ENCODE measurements around the gene RUNX2. TPM values are rescaled to one million over a fixed set of nuclear protein-coding genes. Genes with fewer than 3 reads are reported as not detected.

The RUNX2 gene
- polyA plus RNA-seq, 1 of the 3 experiments (the other 2 are of a cell fraction) = 4.4 TPM

- no peak overlapping the region for H3K27ac ChIP-seq (ENCODE audit: low read depth in 2 of 2, low read length in 1 of 2)
- no peak for TF ChIP-seq GABPA (IDR thresholded peaks at IDR 0.05; ENCODE audit: low read depth)
- TF ChIP-seq FOXJ3 (CRISPR knock-in tag; IDR thresholded peaks at IDR 0.05) = no peak
- no peak for TF ChIP-seq MXI1 (IDR thresholded peaks at IDR 0.05; ENCODE audit: low read depth, low read length)
- TF ChIP-seq JUND (IDR thresholded peaks at IDR 0.05) = no peak
- TF ChIP-seq CHD2 (IDR thresholded peaks at IDR 0.05; ENCODE audit: low read length, partially characterized antibody) = no peak
- TF ChIP-seq TCF12 (IDR thresholded peaks at IDR 0.05) = no peak
- no peak for TF ChIP-seq FOXM1 (IDR thresholded peaks at IDR 0.05; ENCODE audit: low read depth)
- no peak for TF ChIP-seq MEF2A (IDR thresholded peaks at IDR 0.05; ENCODE audit: borderline replicate concordance, low read depth)
- no peak for TF ChIP-seq CTCF (IDR thresholded peaks at IDR 0.05)
- TF ChIP-seq USF1 (IDR thresholded peaks at IDR 0.05; ENCODE audit: borderline replicate concordance, low read depth) = no peak
- no peak for TF ChIP-seq PBX3 (IDR thresholded peaks at IDR 0.05)
- no peak for TF ChIP-seq REST (IDR thresholded peaks at IDR 0.05; ENCODE audit: low read depth, low read length)
- no peak for TF ChIP-seq ELF1 (IDR thresholded peaks at IDR 0.05)
- H3K9me2 ChIP-seq = no peaks in the 10 kb centered on the region
- ChIA-PET POLR2A (no interaction called here), CTCF (interaction anchor here (1.2 kb wide), 1 partner anchor 1051 kb away, joined by 3 read pairs; no protein-coding TSS in a partner anchor)
- no peaks in the 10 kb centered on the region for H3K9me3 ChIP-seq
- no peak overlapping the region for H3K4me2 ChIP-seq
- no peak overlapping the region for H3K9ac ChIP-seq
- no peaks in the 10 kb centered on the region for H4K20me1 ChIP-seq (ENCODE audit: insufficient read depth)
- H3K79me2 ChIP-seq (ENCODE audit: insufficient read depth) = no peaks in the 10 kb centered on the region
- H3K27me3 ChIP-seq (ENCODE audit: insufficient read depth) = no peaks in the 10 kb centered on the region
- H3K4me1 ChIP-seq (ENCODE audit: control insufficient read depth in 1 of 2, insufficient read depth in 2 of 2, low read depth in 1 of 2, low read length in 1 of 2) = no peaks in the 10 kb centered on the region
- no peaks in the 10 kb centered on the region for H3K36me3 ChIP-seq (replicated peaks in 1 of 2; ENCODE audit: control insufficient read depth in 1 of 2, insufficient read depth in 2 of 2, low read length in 1 of 2)
- WGBS (ENCODE audit: low lambda C conversion rate) = 25% methylated on average over 2 of the region's 2 CpGs
- no peak overlapping the region for H2AFZ ChIP-seq (ENCODE audit: low read depth)
- H3K4me3 ChIP-seq (ENCODE audit: low read depth in 2 of 2, low read length in 1 of 2) = no peak overlapping the region
- peaks cover 3% of the 10 kb centered on the region for H3F3A ChIP-seq (replicated peaks; ENCODE audit: insufficient read depth)
- no peak for DNase-seq
Measured at GRCh38 chr6:45706319-45706718, 378.2 kb downstream of the RUNX2 start.
